Endodermal cell (in vitro differentiated cells): ENCODE measurements around the gene EMX2. TPM values are rescaled to one million over a fixed set of nuclear protein-coding genes. Genes with fewer than 3 reads are reported as not detected.
"Not testable (repeated sequence)": the region's sequence is repeated elsewhere in the genome, so short reads cannot be mapped to it uniquely, and the experiment has no call there.

Experiments used
- DNase-seq: peaks from one replicate; pipeline ENCODE4 v3.0.0-alpha.2; 2017
- H3K27ac ChIP-seq: 2 replicates; pipeline ENCODE4 v1.5.1; 2013; ENCODE audit warnings: mild to moderate bottlenecking, low read depth, low read length, moderate library complexity
- H3K27me3 ChIP-seq: 2 replicates; pipeline ENCODE4 v1.6.1; 2013; ENCODE audit warnings: mild to moderate bottlenecking, low read length, moderate library complexity; ENCODE audit not compliant: insufficient read depth, control insufficient read depth, poor library complexity, severe bottlenecking
- H3K36me3 ChIP-seq: 2 replicates; pipeline ENCODE4 v1.7.0; 2013; ENCODE audit warnings: mild to moderate bottlenecking, low read length, moderate library complexity; ENCODE audit not compliant: control insufficient read depth, insufficient read depth
- H3K4me1 ChIP-seq: one replicate; pipeline ENCODE4 v1.7.0; 2013; ENCODE audit warnings: low read length; ENCODE audit not compliant: control insufficient read depth, insufficient read depth
- H3K4me3 ChIP-seq: 2 replicates; pipeline ENCODE4 v1.5.1; 2013; ENCODE audit warnings: mild to moderate bottlenecking, low read length, moderate library complexity
- H3K9ac ChIP-seq: 2 replicates; pipeline ENCODE4 v1.6.1; 2013; ENCODE audit warnings: mild to moderate bottlenecking, low read length, moderate library complexity; ENCODE audit not compliant: poor library complexity, severe bottlenecking; ENCODE audit errors: extremely low read depth
- H3K9me3 ChIP-seq: 2 replicates; pipeline ENCODE4 v1.6.1; 2013; ENCODE audit warnings: mild to moderate bottlenecking, low read length, moderate library complexity; ENCODE audit not compliant: control insufficient read depth
- H3K27ac Mint-ChIP-seq: 2 replicates; pipeline ENCODE4 v1.8.0; 2020; ENCODE audit warnings: mixed read lengths
- H3K27me3 Mint-ChIP-seq: 2 replicates; pipeline ENCODE4 v1.8.0; 2021; ENCODE audit warnings: mild to moderate bottlenecking, mixed read lengths; ENCODE audit not compliant: insufficient read depth
- H3K36me3 Mint-ChIP-seq: 2 replicates; pipeline ENCODE4 v1.8.0; 2020; ENCODE audit warnings: low read depth, mixed read lengths
- H3K4me1 Mint-ChIP-seq: 2 replicates; pipeline ENCODE4 v1.8.0; 2020; ENCODE audit warnings: mixed read lengths
- H3K4me3 Mint-ChIP-seq: 2 replicates; pipeline ENCODE4 v1.8.0; 2020; ENCODE audit warnings: mild to moderate bottlenecking, moderate library complexity, mixed read lengths
- H3K9me3 Mint-ChIP-seq: 2 replicates; pipeline ENCODE4 v1.8.0; 2020; ENCODE audit warnings: mild to moderate bottlenecking, mixed read lengths
- CTCF ChIP-seq: fragments of 200-600 bp; sonication (generic); conservative IDR thresholded peaks from 2 replicates; pipeline ENCODE4 v1.5.0; 2021; ENCODE audit warnings: antibody characterized with exemption, mild to moderate bottlenecking
- WGBS, 2 experiments: methylation state at CpG; one replicate each; pipeline versions ENCODE4 v1.1.5 to v1.1.7; 2013; ENCODE audit warnings: missing lambda C conversion rate in 2 of 2, mixed read lengths in 1 of 2; ENCODE audit not compliant: insufficient coverage in 1 of 2, insufficient read length in 1 of 2; 5-methylcytosine and 5-hydroxymethylcytosine counted together
- total RNA-seq, 2 donors: library from RNA; stranded (reverse); fragmentation: NEBNext Ultra II Directional in 1 of 2; extraction: Animal tissue kit (Norgen Biotek cat#: 25700) in 1 of 2; gene quantifications; 2 replicates in 1 of 2; 3 replicates in 1 of 2; pipeline ENCODE4 v1.2.1, GENCODE V29; 2021

Gene EMX2
- total RNA-seq, 2 donors from 2014 or later = 0.18 TPM; not detected in 1

GRCh38 chr10:117504562-117504961, 38.0 kb upstream of the EMX2 start:
- H3K36me3 ChIP-seq = no peaks in the 10 kb centered on the region
- 95 to 96% methylated on average over 8 of the region's 8 CpGs for WGBS, 2 experiments
- H3K4me1 ChIP-seq = peaks cover 6% of the 10 kb centered on the region
- Mint-ChIP-seq H3K4me3 (no peak overlapping the region), H3K36me3 (no peaks in the 10 kb centered on the region), H3K27me3 (peaks cover 79% of the 10 kb centered on the region), H3K4me1 (peaks cover 10% of the 10 kb centered on the region), H3K9me3 (no peaks in the 10 kb centered on the region), H3K27ac (no peak overlapping the region)
- H3K9me3 ChIP-seq = no peaks in the 10 kb centered on the region
- H3K27me3 ChIP-seq = peaks cover 68% of the 10 kb centered on the region
- no peak overlapping the region for H3K4me3 ChIP-seq
- H3K27ac ChIP-seq = no peak overlapping the region
- TF ChIP-seq CTCF = no peak
- H3K9ac ChIP-seq = no peak overlapping the region
- peak; percentile 22 for DNase-seq

- H3K4me1 ChIP-seq, H3K27ac ChIP-seq, H3K4me3 Mint-ChIP-seq, H3K4me3 ChIP-seq, H3K36me3 Mint-ChIP-seq, H3K36me3 ChIP-seq, H3K9me3 Mint-ChIP-seq, H3K9me3 ChIP-seq, H3K4me1 Mint-ChIP-seq, H3K9ac ChIP-seq, H3K27ac Mint-ChIP-seq: not testable (repeated sequence)
- H3K27me3 Mint-ChIP-seq = peaks cover 67% of the 10 kb centered on the region
- peak; percentile 5 for DNase-seq
- WGBS, 2 experiments = 93 to 98% methylated on average over 7 of the region's 7 CpGs
- peaks cover 49% of the 10 kb centered on the region for H3K27me3 ChIP-seq
Observed at GRCh38 chr10:117507081-117507480, 35.5 kb upstream of the EMX2 start.

GRCh38 chr10:117509573-117509972, 33.0 kb upstream of the EMX2 start:
- WGBS, 2 experiments = 95 to 98% methylated on average over 7 of the region's 7 CpGs
- peaks cover 60% of the 10 kb centered on the region for H3K27me3 Mint-ChIP-seq

More at GRCh38 chr10:117509573-117509972, 33.0 kb upstream of the EMX2 start:
- Mint-ChIP-seq H3K4me3 (no peak overlapping the region), H3K9me3 (no peaks in the 10 kb centered on the region), H3K36me3 (no peaks in the 10 kb centered on the region), H3K4me1 (peaks cover 3% of the 10 kb centered on the region), H3K27ac (no peak overlapping the region)
- Histone ChIP-seq H3K36me3 (no peaks in the 10 kb centered on the region), H3K27ac (no peak overlapping the region), H3K4me3 (no peak overlapping the region), H3K27me3 (peaks cover 24% of the 10 kb centered on the region), H3K9me3 (no peaks in the 10 kb centered on the region), H3K9ac (no peak overlapping the region), H3K4me1 (peaks cover 4% of the 10 kb centered on the region)
- no peak for TF ChIP-seq CTCF
- DNase-seq = peak; percentile 21
